HG03521 (cell line): ENCODE measurements around the gene LIMS2.
A peak's percentile ranks its signal among the peaks of the same experiment; 100 is the strongest.

Experiments
- ATAC-seq: cut with Tn5 transposase; IDR thresholded peaks from one replicate; pipeline ENCODE4 v1.9.1; 2021; ENCODE audit warnings: mild to moderate bottlenecking, moderate library complexity; ENCODE audit not compliant: unreplicated experiment

The LIMS2 gene

GRCh38 chr2:127608061-127609030 lies 67.0 kb downstream of the LIMS2 start:
- no peak for ATAC-seq

- no peak for ATAC-seq
Observed at GRCh38 chr2:127607399-127607908, 67.9 kb downstream of the LIMS2 start.

- no peak for ATAC-seq
Observed at GRCh38 chr2:127606625-127607398, 68.5 kb downstream of the LIMS2 start.

- ATAC-seq: no peak
Observed at GRCh38 chr2:127605691-127606263, 69.6 kb downstream of the LIMS2 start.

- ATAC-seq: no peak
Observed at GRCh38 chr2:127604986-127605385, 70.3 kb downstream of the LIMS2 start.

- ATAC-seq: no peak
Observed at GRCh38 chr2:127599211-127599610, 76.1 kb downstream of the LIMS2 start.

- no peak for ATAC-seq
Observed at GRCh38 chr2:127598711-127599110, 76.6 kb downstream of the LIMS2 start.

GRCh38 chr2:127597984-127598380 lies 77.3 kb downstream of the LIMS2 start:
- no peak for ATAC-seq

- ATAC-seq: no peak
Observed at GRCh38 chr2:127597046-127597983, 78.0 kb downstream of the LIMS2 start.

- no peak for ATAC-seq
Observed at GRCh38 chr2:127596311-127597045, 78.9 kb downstream of the LIMS2 start.

GRCh38 chr2:127594116-127594591 lies 81.2 kb downstream of the LIMS2 start:
- ATAC-seq: no peak

GRCh38 chr2:127593228-127594115 lies 81.9 kb downstream of the LIMS2 start:
- ATAC-seq: no peak

- ATAC-seq: no peak
Observed at GRCh38 chr2:127592761-127593227, 82.5 kb downstream of the LIMS2 start.

- ATAC-seq: peak; percentile 77
Observed at GRCh38 chr2:127591221-127591923, 84.0 kb downstream of the LIMS2 start.

- no peak for ATAC-seq
Observed at GRCh38 chr2:127590386-127591190, 84.7 kb downstream of the LIMS2 start.

GRCh38 chr2:127589841-127590240 lies 85.5 kb downstream of the LIMS2 start:
- no peak for ATAC-seq

GRCh38 chr2:127589358-127589757 lies 86.0 kb downstream of the LIMS2 start:
- no peak for ATAC-seq
